IMR-90 (cell line): ENCODE results near the gene PLCB2. TPM values are rescaled to one million over a fixed set of nuclear protein-coding genes. Genes with fewer than 3 reads are reported as not detected.
A peak's percentile ranks its signal among the peaks of the same experiment; 100 is the strongest.

ENCODE experiments used
- ATAC-seq: fragments of 200-7000 bp; cut with Tn5 transposase; 2 replicates; pipeline ENCODE4 v1.9.1; 2020; ENCODE audit warnings: low read depth, mild to moderate bottlenecking, moderate library complexity
- BruUV-seq: library from RNA; stranded (reverse); fragments of 400-500 nt; replicated peaks from 2 replicates; lab custom pipeline; 2021; lab: Mats Ljungman, UMichigan
- CTCF ChIA-PET: fragments of 300-600 bp; formaldehyde crosslinking; extraction: SDS; loops from one replicate; lab custom pipeline; 2021; ENCODE audit warnings: antibody characterized with exemption; lab: Yijun Ruan, JAX
- POLR2A ChIA-PET: fragments of 300-600 bp; sonication (Branson Sonifier 250); formaldehyde crosslinking; loops from one replicate; lab custom pipeline; 2022; ENCODE audit warnings: antibody characterized with exemption; ENCODE audit not compliant: unreplicated experiment; lab: Charles Lee
- DNase-seq: peaks from one replicate; pipeline ENCODE4 v3.0.0; 2013
- H2AFZ ChIP-seq: replicated peaks from 2 replicates; pipeline ENCODE3; 2013; ENCODE audit warnings: low read length, mild to moderate bottlenecking; ENCODE audit not compliant: poor library complexity
- H2AK5ac ChIP-seq: 2 replicates; pipeline ENCODE4 v1.6.1; 2013; ENCODE audit warnings: low read depth, low read length, inconsistent platforms
- H2AK9ac ChIP-seq: replicated peaks from 2 replicates; pipeline ENCODE3; 2013; ENCODE audit warnings: mild to moderate bottlenecking, low read depth, low read length, moderate library complexity; ENCODE audit not compliant: poor library complexity
- H2BK120ac ChIP-seq: 2 replicates; pipeline ENCODE4 v1.6.1; 2013; ENCODE audit warnings: low read depth, low read length, inconsistent platforms
- H2BK15ac ChIP-seq: 3 replicates; pipeline ENCODE4 v1.6.1; 2013; ENCODE audit warnings: low read depth, low read length, inconsistent platforms
- H2BK20ac ChIP-seq: 2 replicates; pipeline ENCODE4 v1.6.1; 2013; ENCODE audit warnings: low read depth, mild to moderate bottlenecking, inconsistent platforms, low read length, moderate library complexity
- H2BK5ac ChIP-seq: 2 replicates; pipeline ENCODE4 v1.6.1; 2013; ENCODE audit warnings: mild to moderate bottlenecking, low read depth, low read length, inconsistent platforms; ENCODE audit not compliant: poor library complexity, severe bottlenecking
- H3K14ac ChIP-seq: replicated peaks from 2 replicates; pipeline ENCODE4 v1.6.1; 2013; ENCODE audit warnings: low read depth, low read length, inconsistent platforms
- H3K18ac ChIP-seq: 2 replicates; pipeline ENCODE4 v1.6.1; 2013; ENCODE audit warnings: low read depth, low read length, control low read depth
- H3K23ac ChIP-seq: 2 replicates; pipeline ENCODE4 v1.6.1; 2013; ENCODE audit warnings: low read depth, low read length, inconsistent platforms
- H3K27ac ChIP-seq: 2 replicates; pipeline ENCODE4 v1.5.1; 2013; ENCODE audit warnings: mild to moderate bottlenecking, control low read depth, low read length; ENCODE audit not compliant: insufficient read depth
- H3K27me3 ChIP-seq: 2 replicates; pipeline ENCODE4 v1.6.1; 2013; ENCODE audit warnings: low read length; ENCODE audit not compliant: control insufficient read depth, insufficient read depth
- H3K36me3 ChIP-seq: 2 replicates; pipeline ENCODE4 v1.6.1; 2013; ENCODE audit warnings: low read length, mixed read lengths; ENCODE audit not compliant: control insufficient read depth, insufficient read depth
- H3K4ac ChIP-seq: 2 replicates; pipeline ENCODE4 v1.6.1; 2013; ENCODE audit warnings: low read depth, low read length, inconsistent platforms
- H3K4me1 ChIP-seq: 2 replicates; pipeline ENCODE4 v1.6.1; 2013; ENCODE audit warnings: low read length, mixed read lengths; ENCODE audit not compliant: control insufficient read depth, insufficient read depth
- H3K4me2 ChIP-seq: 2 replicates; pipeline ENCODE4 v1.6.1; 2013; ENCODE audit warnings: low read depth, mild to moderate bottlenecking, control low read depth, low read length, moderate library complexity
- H3K4me3 ChIP-seq: 2 replicates; pipeline ENCODE4 v1.5.1; 2013; ENCODE audit warnings: low read depth, mild to moderate bottlenecking, control low read depth, low read length, moderate library complexity; ENCODE audit not compliant: insufficient read depth
- H3K56ac ChIP-seq: 2 replicates; pipeline ENCODE4 v1.6.1; 2013; ENCODE audit warnings: low read length, inconsistent platforms; ENCODE audit not compliant: insufficient read depth; ENCODE audit errors: extremely low read depth
- H3K79me1 ChIP-seq, 2 experiments: 2 replicates each; pipeline ENCODE4 v1.6.1; 2013; ENCODE audit warnings: low read length in 2 of 2, inconsistent platforms in 1 of 2, low read depth in 1 of 2
- H3K9ac ChIP-seq: 2 replicates; pipeline ENCODE4 v1.6.1; 2013; ENCODE audit warnings: low read depth, low read length, control low read depth
- H3K9me1 ChIP-seq: 2 replicates; pipeline ENCODE4 v1.6.1; 2013; ENCODE audit warnings: low read length, inconsistent platforms; ENCODE audit not compliant: insufficient read depth
- H3K9me3 ChIP-seq: 2 replicates; pipeline ENCODE4 v1.6.1; 2013; ENCODE audit warnings: low read length; ENCODE audit not compliant: control insufficient read depth, insufficient read depth
- H4K20me1 ChIP-seq: 2 replicates; pipeline ENCODE4 v1.6.1; 2013; ENCODE audit warnings: low read length, inconsistent platforms; ENCODE audit not compliant: insufficient read depth
- H4K5ac ChIP-seq: 2 replicates; pipeline ENCODE4 v1.6.1; 2013; ENCODE audit warnings: mild to moderate bottlenecking, low read depth, low read length, control low read depth
- H4K8ac ChIP-seq, 2 experiments: 2 replicates each; pipeline ENCODE4 v1.6.1; 2013; ENCODE audit warnings: low read depth in 2 of 2, low read length in 2 of 2, control low read depth in 1 of 2, inconsistent platforms in 1 of 2
- H4K91ac ChIP-seq: 2 replicates; pipeline ENCODE4 v1.6.1; 2013; ENCODE audit warnings: low read depth, low read length, inconsistent platforms; ENCODE audit not compliant: insufficient read depth
- CHD1 ChIP-seq: IDR thresholded peaks from 2 replicates; pipeline ENCODE4 v1.6.1; 2012; ENCODE audit warnings: low read depth, low read length, improper control_type of control experiment
- FOS ChIP-seq: fragments of 150-350 bp; IDR thresholded peaks from 2 replicates; pipeline ENCODE4 v1.6.1; 2016; ENCODE audit warnings: low read depth, low read length
- MAZ ChIP-seq: IDR thresholded peaks from 2 replicates; pipeline ENCODE4 v1.6.1; 2012; ENCODE audit warnings: low read depth, mild to moderate bottlenecking, low read length, improper control_type of control experiment, moderate library complexity, borderline replicate concordance
- WGBS, 2 experiments: methylation state at CpG; one replicate each; pipeline versions ENCODE4 v1.1.5 to v1.1.7; 2013; ENCODE audit warnings: missing lambda C conversion rate in 2 of 2; ENCODE audit not compliant: insufficient read length in 1 of 2; ENCODE audit errors: extremely low coverage in 2 of 2; 5-methylcytosine and 5-hydroxymethylcytosine counted together
- dilution Hi-C: fragments of 300-500 bp; cut with HindIII; formaldehyde crosslinking; loops from one replicate; pipeline ENCODE4 v1.14.3; 2018; ENCODE audit warnings: low sequenced_read_pairs; ENCODE audit not compliant: unreplicated experiment
- in situ Hi-C: fragments of 300-500 bp; cut with MboI; formaldehyde crosslinking; loops from 3 replicates; pipeline ENCODE4 v1.14.3; 2019; ENCODE audit warnings: low sequenced_read_pairs, inconsistent platforms, mixed read lengths
- intact Hi-C: fragments of 100-400 bp; cut with micrococcal nuclease; formaldehyde crosslinking; loops from 2 replicates; pipeline ENCODE4 v1.10.0; 2022
- polyA plus RNA-seq, 3 experiments: library from polyadenylated mRNA; depleted of rRNA; stranded (reverse); fragments of >200 nt; gene quantifications; 2 replicates each; pipeline ENCODE4 v1.2.3, GENCODE V29; 2012; ENCODE audit warnings: low replicate concordance in 1 of 3
- total RNA-seq: library from RNA; depleted of rRNA; stranded (reverse); fragments of >200 nt; gene quantifications from 2 replicates; pipeline ENCODE4 v1.2.3, GENCODE V29; 2012
- TF ChIP-seq, protein P1 (sequence below): fragments of 150-350 bp; IDR thresholded peaks from 2 replicates; pipeline ENCODE4 v1.6.1; 2016; ENCODE audit warnings: low read depth, mild to moderate bottlenecking, low read length, moderate library complexity, borderline replicate concordance
- TF ChIP-seq, protein P2 (sequence below): conservative IDR thresholded peaks from 2 replicates; pipeline ENCODE4 v1.5.1; 2012; ENCODE audit warnings: mild to moderate bottlenecking, low read depth, low read length, improper control_type of control experiment

Gene PLCB2
- total and polyA plus RNA-seq, 2 of the 4 experiments (the other 2 are of a cell fraction): 0.18 to 1.4 TPM

DNA sequence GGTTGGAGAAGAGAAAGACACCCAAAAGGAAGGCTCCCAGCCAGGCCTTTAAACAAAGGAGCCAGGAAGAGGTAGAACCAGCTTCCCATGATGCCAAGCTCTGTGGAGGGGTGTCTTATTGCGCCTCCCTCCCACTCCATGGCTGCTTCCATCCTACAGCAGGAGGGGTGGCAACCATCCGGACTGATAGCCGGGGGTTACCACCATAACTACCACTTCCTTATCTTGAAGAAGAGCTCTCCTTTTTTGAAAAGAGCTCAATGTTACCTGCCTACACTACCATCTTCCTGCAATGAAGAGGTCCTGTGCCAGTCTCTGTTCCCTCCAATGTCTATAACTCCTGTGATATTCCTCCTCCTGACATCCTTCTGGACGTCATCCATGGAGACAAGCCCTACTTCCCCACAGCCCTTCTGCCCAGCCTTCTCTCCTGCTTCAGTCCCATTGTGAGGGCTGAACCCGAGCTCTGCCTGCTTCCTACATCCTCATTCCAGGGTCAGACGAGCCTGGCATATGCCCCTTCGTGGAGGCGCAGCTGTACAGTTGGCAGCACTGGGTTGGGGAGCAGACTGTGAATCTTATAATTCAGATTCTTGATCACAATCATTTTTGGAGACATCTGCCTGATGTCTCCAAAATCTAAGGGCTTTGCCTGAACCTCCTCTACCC is 24.5 kb upstream of the PLCB2 start:
- TSS peak; percentile 51 for BruUV-seq

More for the DNA sequence above, 24.5 kb upstream of the PLCB2 start:
- no peak overlapping the region; the same call in 1 of the 2 replicates for H2AK5ac ChIP-seq
- peaks cover 34% of the 10 kb centered on the region for H3K9me1 ChIP-seq
- TF ChIP-seq MAZ: no peak
- TF ChIP-seq, protein P1, sequence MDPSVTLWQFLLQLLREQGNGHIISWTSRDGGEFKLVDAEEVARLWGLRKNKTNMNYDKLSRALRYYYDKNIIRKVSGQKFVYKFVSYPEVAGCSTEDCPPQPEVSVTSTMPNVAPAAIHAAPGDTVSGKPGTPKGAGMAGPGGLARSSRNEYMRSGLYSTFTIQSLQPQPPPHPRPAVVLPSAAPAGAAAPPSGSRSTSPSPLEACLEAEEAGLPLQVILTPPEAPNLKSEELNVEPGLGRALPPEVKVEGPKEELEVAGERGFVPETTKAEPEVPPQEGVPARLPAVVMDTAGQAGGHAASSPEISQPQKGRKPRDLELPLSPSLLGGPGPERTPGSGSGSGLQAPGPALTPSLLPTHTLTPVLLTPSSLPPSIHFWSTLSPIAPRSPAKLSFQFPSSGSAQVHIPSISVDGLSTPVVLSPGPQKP: no peak
- TF ChIP-seq FOS: no peak
- TF ChIP-seq CHD1: no peak
- TF ChIP-seq, protein P2, sequence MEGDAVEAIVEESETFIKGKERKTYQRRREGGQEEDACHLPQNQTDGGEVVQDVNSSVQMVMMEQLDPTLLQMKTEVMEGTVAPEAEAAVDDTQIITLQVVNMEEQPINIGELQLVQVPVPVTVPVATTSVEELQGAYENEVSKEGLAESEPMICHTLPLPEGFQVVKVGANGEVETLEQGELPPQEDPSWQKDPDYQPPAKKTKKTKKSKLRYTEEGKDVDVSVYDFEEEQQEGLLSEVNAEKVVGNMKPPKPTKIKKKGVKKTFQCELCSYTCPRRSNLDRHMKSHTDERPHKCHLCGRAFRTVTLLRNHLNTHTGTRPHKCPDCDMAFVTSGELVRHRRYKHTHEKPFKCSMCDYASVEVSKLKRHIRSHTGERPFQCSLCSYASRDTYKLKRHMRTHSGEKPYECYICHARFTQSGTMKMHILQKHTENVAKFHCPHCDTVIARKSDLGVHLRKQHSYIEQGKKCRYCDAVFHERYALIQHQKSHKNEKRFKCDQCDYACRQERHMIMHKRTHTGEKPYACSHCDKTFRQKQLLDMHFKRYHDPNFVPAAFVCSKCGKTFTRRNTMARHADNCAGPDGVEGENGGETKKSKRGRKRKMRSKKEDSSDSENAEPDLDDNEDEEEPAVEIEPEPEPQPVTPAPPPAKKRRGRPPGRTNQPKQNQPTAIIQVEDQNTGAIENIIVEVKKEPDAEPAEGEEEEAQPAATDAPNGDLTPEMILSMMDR: no peak
- no peaks in the 10 kb centered on the region for H3K9me3 ChIP-seq
- peak overlapping the region; percentile 68 for H2AK9ac ChIP-seq
- no peak overlapping the region for H3K56ac ChIP-seq
- H3K27me3 ChIP-seq: no peaks in the 10 kb centered on the region
- peaks cover 11% of the 10 kb centered on the region for H3K36me3 ChIP-seq
- peak overlapping the region; percentile 35 for H2BK5ac ChIP-seq
- POLR2A ChIA-PET: interaction anchor here (0.6 to 1.0 kb wide), 3 partner anchors 8 to 31 kb away, joined by 3 to 8 read pairs (median 4); partner anchors contain the start of genes CCDC9B and DISP2
- H2BK120ac ChIP-seq: no peak overlapping the region
- peak overlapping the region; percentile 26; the same call in 1 of the 2 replicates for H3K14ac ChIP-seq
- no peak overlapping the region for H3K4me2 ChIP-seq
- no peak overlapping the region for H2BK15ac ChIP-seq
- in situ Hi-C loops: no loop called here
- H2AFZ ChIP-seq: no peak overlapping the region
- 0 out of 2 replicates have a peak overlapping the region, but pooled peaks have one; percentile 29 for H3K23ac ChIP-seq
- no peak overlapping the region; the same call in 1 of the 2 replicates for H2BK20ac ChIP-seq
- H4K91ac ChIP-seq: no peak overlapping the region
- intact Hi-C loops: no loop called here
- peaks cover 3% of the 10 kb centered on the region; the same call in 1 of the 2 replicates for H4K20me1 ChIP-seq
- no peak overlapping the region for H3K18ac ChIP-seq
- H3K4me1 ChIP-seq: peaks cover 40% of the 10 kb centered on the region
- H3K79me1 ChIP-seq: peaks cover 15 to 76% of the 10 kb centered on the region in 2 experiments; a peak in 3 of 4 replicates
- 83% methylated on average over 2 of the region's 8 CpGs; no CpG with 5 or more reads in 1 of the 2 experiments for WGBS, 2 experiments
- no peak overlapping the region for H3K9ac ChIP-seq
- peak overlapping the region; percentile 19; the same call in 1 of the 2 replicates for H3K4ac ChIP-seq
- CTCF ChIA-PET: interaction anchor here (0.5 to 1.1 kb wide), 2 partner anchors 13 to 74 kb away, joined by 3 to 4 read pairs; no protein-coding TSS in a partner anchor
- no peak overlapping the region for H3K27ac ChIP-seq
- dilution Hi-C loops: no loop called here
- no peak for DNase-seq
- H3K4me3 ChIP-seq: no peak overlapping the region
- no peak for ATAC-seq
- peak overlapping the region in 1 of 2 experiments; percentile 11; a peak in 1 of 4 replicates for H4K8ac ChIP-seq
- no peak overlapping the region for H4K5ac ChIP-seq
